ENCODE data around the gene C1S.

DNA sequence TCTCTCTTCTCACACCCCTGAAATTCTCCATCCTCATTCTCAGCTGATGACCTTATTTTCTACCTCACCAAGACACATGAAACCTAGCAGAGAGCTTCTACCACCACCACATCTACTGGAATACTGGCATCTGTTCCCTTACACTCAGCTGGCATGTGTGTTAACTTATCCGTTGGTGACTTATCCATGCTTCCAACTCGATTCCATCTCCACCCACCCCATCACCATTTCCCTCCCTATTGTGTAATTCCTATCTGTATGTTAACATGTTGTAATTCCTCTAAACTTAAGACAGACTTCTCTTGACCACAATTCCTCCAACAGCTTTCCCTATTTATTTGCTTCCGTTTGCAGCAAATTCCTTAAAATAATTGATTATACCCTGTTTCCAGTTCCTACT, 15.4 kb downstream of the C1S start:
- TF ChIP-seq CTCF (conservative IDR thresholded peaks at IDR 0.05; ENCODE audit: low read depth in 2 of 2) (no peak), POLR2AphosphoS5 (IDR thresholded peaks at IDR 0.05; ENCODE audit: low read depth) (no peak), EZH2phosphoT487 (IDR thresholded peaks at IDR 0.05; ENCODE audit: unreplicated experiment) (no peak), EZH2 (IDR thresholded peaks at IDR 0.05; ENCODE audit: low read depth, unreplicated experiment) (no peak)
- TF ChIP-seq, protein P1, sequence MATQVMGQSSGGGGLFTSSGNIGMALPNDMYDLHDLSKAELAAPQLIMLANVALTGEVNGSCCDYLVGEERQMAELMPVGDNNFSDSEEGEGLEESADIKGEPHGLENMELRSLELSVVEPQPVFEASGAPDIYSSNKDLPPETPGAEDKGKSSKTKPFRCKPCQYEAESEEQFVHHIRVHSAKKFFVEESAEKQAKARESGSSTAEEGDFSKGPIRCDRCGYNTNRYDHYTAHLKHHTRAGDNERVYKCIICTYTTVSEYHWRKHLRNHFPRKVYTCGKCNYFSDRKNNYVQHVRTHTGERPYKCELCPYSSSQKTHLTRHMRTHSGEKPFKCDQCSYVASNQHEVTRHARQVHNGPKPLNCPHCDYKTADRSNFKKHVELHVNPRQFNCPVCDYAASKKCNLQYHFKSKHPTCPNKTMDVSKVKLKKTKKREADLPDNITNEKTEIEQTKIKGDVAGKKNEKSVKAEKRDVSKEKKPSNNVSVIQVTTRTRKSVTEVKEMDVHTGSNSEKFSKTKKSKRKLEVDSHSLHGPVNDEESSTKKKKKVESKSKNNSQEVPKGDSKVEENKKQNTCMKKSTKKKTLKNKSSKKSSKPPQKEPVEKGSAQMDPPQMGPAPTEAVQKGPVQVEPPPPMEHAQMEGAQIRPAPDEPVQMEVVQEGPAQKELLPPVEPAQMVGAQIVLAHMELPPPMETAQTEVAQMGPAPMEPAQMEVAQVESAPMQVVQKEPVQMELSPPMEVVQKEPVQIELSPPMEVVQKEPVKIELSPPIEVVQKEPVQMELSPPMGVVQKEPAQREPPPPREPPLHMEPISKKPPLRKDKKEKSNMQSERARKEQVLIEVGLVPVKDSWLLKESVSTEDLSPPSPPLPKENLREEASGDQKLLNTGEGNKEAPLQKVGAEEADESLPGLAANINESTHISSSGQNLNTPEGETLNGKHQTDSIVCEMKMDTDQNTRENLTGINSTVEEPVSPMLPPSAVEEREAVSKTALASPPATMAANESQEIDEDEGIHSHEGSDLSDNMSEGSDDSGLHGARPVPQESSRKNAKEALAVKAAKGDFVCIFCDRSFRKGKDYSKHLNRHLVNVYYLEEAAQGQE (IDR thresholded peaks at IDR 0.05; ENCODE audit: unreplicated experiment): no peak
